ENCODE measurements around the gene CSTPP1.

DNA sequence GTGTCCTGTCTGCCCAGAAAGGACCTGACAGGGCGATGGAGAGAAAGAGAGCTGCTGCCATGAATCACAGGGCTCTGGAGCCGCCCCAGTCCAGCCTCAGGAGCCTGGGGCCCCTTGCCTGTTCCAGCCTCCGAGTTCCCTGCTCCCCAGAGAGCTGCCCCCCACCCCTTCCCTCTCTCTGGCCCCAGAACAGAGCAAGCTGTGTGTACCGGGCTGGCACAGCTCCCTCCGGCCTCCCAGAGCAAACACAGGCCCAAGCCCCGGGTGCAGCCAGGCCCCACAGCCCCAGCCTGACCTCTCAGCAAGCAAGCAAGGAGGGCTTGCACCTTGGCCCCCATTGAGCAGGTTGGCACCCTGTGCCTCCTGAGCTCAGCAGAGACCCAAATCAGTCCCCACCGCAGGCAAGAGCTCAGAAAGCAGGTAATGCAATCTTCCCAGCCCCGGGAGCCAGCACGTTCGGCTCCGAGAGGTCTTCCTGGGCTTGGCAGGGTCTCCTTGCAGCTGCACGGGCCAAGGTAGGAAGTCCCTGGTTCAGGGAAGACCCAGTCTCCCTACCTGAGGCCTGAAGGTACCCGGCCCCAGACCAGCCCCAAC lies 248.2 kb downstream of the CSTPP1 start:
- TF ChIP-seq, protein P1, sequence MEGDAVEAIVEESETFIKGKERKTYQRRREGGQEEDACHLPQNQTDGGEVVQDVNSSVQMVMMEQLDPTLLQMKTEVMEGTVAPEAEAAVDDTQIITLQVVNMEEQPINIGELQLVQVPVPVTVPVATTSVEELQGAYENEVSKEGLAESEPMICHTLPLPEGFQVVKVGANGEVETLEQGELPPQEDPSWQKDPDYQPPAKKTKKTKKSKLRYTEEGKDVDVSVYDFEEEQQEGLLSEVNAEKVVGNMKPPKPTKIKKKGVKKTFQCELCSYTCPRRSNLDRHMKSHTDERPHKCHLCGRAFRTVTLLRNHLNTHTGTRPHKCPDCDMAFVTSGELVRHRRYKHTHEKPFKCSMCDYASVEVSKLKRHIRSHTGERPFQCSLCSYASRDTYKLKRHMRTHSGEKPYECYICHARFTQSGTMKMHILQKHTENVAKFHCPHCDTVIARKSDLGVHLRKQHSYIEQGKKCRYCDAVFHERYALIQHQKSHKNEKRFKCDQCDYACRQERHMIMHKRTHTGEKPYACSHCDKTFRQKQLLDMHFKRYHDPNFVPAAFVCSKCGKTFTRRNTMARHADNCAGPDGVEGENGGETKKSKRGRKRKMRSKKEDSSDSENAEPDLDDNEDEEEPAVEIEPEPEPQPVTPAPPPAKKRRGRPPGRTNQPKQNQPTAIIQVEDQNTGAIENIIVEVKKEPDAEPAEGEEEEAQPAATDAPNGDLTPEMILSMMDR (IDR thresholded peaks at IDR 0.05) = no peak
- no peak for TF ChIP-seq EZH2 (IDR thresholded peaks at IDR 0.05; ENCODE audit: borderline replicate concordance, insufficient read depth, low read depth, low read length, poor library complexity, severe bottlenecking)
